Measurements from ENCODE around the gene GLUL. TPM values are rescaled to one million over a fixed set of nuclear protein-coding genes. Genes with fewer than 3 reads are reported as not detected.
"Not testable (repeated sequence)": the region's sequence is repeated elsewhere in the genome, so short reads cannot be mapped to it uniquely, and the experiment has no call there.

The GLUL gene
- total RNA-seq, 1 experiment from 2014 or later = 348 TPM

DNA sequence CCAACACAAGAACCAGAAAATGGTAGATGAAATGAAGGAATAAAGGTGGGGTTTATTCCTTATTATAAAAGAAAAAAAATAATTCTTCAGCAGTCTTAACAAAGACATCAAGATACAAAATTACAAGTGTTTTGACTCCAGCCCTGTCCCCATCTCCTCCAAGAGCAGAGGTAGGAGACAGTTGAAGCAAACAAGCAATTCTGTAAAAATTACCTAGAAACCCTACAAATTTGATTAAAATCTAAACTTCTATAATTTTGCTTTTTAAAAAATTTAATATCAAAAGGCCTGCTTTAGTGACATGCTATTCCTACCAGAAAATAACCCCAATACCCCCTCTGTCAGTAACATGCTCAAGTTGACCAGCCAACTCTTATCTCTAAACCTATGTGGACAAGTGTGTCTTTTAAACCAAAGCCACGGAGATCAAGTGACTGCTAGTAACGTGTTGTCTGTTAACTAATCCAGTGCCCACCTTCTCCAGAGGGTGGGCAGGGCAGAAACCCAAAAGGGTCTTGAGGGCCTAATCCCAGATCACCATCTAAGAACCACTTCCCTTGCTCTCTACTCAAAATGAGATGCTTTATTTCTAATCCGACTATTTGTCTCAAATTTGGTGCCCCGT lies 8.4 kb downstream of the GLUL start:
- BruUV-seq (replicated peaks) = TSS peak; percentile 2

DNA sequence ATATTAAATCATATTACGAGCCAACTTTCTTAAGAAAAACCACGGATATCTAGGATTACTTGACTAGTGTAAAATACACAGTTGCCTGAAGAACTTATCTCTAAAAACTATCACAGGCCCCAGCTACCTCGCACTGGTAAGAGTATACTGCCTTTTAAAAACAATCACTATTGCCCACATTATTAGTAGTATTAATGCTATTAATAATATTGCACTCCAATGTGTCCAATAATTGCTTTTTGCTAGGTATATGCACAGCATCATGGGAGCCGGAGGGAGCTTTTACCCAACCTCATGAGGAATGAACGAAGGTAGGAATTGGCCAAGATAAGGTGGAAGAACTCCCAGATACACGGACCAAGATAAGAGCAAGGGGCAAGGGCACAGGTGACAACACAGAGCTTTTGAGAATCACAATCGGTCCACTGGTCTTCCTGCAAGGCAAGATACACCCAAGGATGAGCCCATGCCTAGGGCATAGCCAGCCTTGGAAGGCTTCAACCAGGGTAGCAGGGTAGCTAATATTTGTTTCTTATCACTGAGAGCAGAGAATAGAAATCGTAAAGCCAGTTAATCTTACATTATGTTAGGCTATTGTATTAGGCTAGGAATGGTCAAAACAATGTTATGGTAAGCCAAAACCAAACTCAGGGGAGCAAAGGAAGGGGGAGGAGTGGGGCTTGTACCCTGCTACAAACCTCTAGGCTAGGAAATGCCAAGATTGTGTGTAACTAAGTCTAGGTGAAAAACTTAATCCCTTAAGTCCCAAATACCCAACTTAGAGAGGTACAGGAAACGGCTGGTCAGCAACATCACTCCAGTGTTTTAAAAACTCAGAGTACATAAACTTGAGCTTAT lies 9.4 kb downstream of the GLUL start:
- H3F3A ChIP-seq (ENCODE audit: insufficient read depth, low read depth) = peaks cover 24% of the 10 kb centered on the region
- H3K27ac ChIP-seq = no peak overlapping the region
- peaks cover 34% of the 10 kb centered on the region for H3K4me1 ChIP-seq (replicated peaks; ENCODE audit: insufficient read depth)
- no peak overlapping the region for H3K4me3 ChIP-seq
- H4K20me1 ChIP-seq (ENCODE audit: insufficient read depth) = no peaks in the 10 kb centered on the region
- H3K36me3 ChIP-seq (ENCODE audit: low read depth) = peaks cover 20% of the 10 kb centered on the region; the same call in 1 of the 2 replicates
- POLR2A ChIA-PET (ENCODE audit: unreplicated experiment) = no interaction called here
- no peaks in the 10 kb centered on the region for H3K27me3 ChIP-seq (ENCODE audit: insufficient read depth, low read depth)
- intact Hi-C loops (cut with micrococcal nuclease; ENCODE audit: unreplicated experiment) = loop anchor here (5.0 kb wide), 1 partner anchor 40 kb away; no protein-coding TSS in a partner anchor
- H3K9me3 ChIP-seq (ENCODE audit: insufficient read depth, low read depth) = no peaks in the 10 kb centered on the region
- no peaks in the 10 kb centered on the region for H3K9me2 ChIP-seq (ENCODE audit: insufficient read depth)
- no peaks in the 10 kb centered on the region for H3K79me2 ChIP-seq (ENCODE audit: low read depth)
- H3K4me2 ChIP-seq = no peak overlapping the region
- CTCF ChIA-PET = interaction anchor here (0.7 kb wide), 1 partner anchor 190 kb away, joined by 3 read pairs; no protein-coding TSS in a partner anchor
- no peak overlapping the region for H2AFZ ChIP-seq
- TF ChIP-seq, protein P1, sequence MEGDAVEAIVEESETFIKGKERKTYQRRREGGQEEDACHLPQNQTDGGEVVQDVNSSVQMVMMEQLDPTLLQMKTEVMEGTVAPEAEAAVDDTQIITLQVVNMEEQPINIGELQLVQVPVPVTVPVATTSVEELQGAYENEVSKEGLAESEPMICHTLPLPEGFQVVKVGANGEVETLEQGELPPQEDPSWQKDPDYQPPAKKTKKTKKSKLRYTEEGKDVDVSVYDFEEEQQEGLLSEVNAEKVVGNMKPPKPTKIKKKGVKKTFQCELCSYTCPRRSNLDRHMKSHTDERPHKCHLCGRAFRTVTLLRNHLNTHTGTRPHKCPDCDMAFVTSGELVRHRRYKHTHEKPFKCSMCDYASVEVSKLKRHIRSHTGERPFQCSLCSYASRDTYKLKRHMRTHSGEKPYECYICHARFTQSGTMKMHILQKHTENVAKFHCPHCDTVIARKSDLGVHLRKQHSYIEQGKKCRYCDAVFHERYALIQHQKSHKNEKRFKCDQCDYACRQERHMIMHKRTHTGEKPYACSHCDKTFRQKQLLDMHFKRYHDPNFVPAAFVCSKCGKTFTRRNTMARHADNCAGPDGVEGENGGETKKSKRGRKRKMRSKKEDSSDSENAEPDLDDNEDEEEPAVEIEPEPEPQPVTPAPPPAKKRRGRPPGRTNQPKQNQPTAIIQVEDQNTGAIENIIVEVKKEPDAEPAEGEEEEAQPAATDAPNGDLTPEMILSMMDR (conservative IDR thresholded peaks at IDR 0.05) = no peak
- TF ChIP-seq EZH2 (IDR thresholded peaks at IDR 0.05; ENCODE audit: low read depth) = no peak
- no peak for DNase-seq
- BruUV-seq (replicated peaks) = no TSS peak

More for the DNA sequence above, 8.4 kb downstream of the GLUL start:
- intact Hi-C loops (cut with micrococcal nuclease; ENCODE audit: unreplicated experiment) = loop anchor here (5.0 kb wide), 1 partner anchor 41 kb away; no protein-coding TSS in a partner anchor
- TF ChIP-seq, protein P1 (conservative IDR thresholded peaks at IDR 0.05) = no peak
- Histone ChIP-seq H3K27me3 (ENCODE audit: insufficient read depth, low read depth) (no peaks in the 10 kb centered on the region), H3K27ac (no peak overlapping the region), H2AFZ (no peak overlapping the region), H3K9me3 (ENCODE audit: insufficient read depth, low read depth) (no peaks in the 10 kb centered on the region), H3K4me1 (replicated peaks; ENCODE audit: insufficient read depth) (peaks cover 25% of the 10 kb centered on the region), H4K20me1 (ENCODE audit: insufficient read depth) (no peaks in the 10 kb centered on the region), H3K4me3 (no peak overlapping the region), H3F3A (ENCODE audit: insufficient read depth, low read depth) (peaks cover 24% of the 10 kb centered on the region), H3K79me2 (ENCODE audit: low read depth) (peaks cover 5% of the 10 kb centered on the region; the same call in 1 of the 2 replicates), H3K4me2 (no peak overlapping the region), H3K9me2 (ENCODE audit: insufficient read depth) (no peaks in the 10 kb centered on the region), H3K36me3 (ENCODE audit: low read depth) (peaks cover 29% of the 10 kb centered on the region; the same call in 1 of the 2 replicates)
- no peak for DNase-seq
- CTCF ChIA-PET = interaction anchor here (0.7 kb wide), 1 partner anchor 191 kb away, joined by 3 read pairs; no protein-coding TSS in a partner anchor
- POLR2A ChIA-PET (ENCODE audit: unreplicated experiment) = no interaction called here

DNA sequence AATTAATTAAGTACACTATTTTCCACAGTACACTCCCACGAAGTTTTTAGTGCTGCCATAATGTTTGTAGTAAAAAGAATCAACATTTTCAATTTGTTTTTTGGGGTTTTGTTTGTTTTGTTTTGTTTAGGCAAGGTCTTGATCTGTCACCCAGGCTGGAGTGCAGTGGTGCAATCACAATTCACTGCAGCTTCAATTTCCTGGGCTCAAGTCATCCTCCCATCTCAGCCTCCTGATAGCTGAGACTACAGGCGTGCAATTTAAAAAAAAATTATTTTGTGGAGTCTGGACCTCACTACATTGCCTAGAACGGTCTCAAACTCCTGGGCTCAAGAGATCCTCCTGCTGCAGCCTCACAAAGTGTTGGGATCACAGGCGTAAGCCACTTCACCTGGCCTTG lies 11.4 kb downstream of the GLUL start:
- ChIA-PET CTCF (no interaction called here), POLR2A (ENCODE audit: unreplicated experiment) (interaction anchor here (0.7 kb wide), 1 partner anchor 421 kb away, joined by 12 read pairs; no protein-coding TSS in a partner anchor)
- no peaks in the 10 kb centered on the region for H3K27me3 ChIP-seq (ENCODE audit: insufficient read depth, low read depth)
- H3K9me3 ChIP-seq (ENCODE audit: insufficient read depth, low read depth) = no peaks in the 10 kb centered on the region
- H3F3A ChIP-seq (ENCODE audit: insufficient read depth, low read depth) = peaks cover 28% of the 10 kb centered on the region
- peak overlapping the region; percentile 32 for H3K4me2 ChIP-seq
- H3K27ac ChIP-seq = peak overlapping the region; percentile 59
- no peaks in the 10 kb centered on the region for H3K79me2 ChIP-seq (ENCODE audit: low read depth)
- no peak for TF ChIP-seq EZH2 (IDR thresholded peaks at IDR 0.05; ENCODE audit: low read depth)
- TF ChIP-seq, protein P1 (conservative IDR thresholded peaks at IDR 0.05) = no peak
- H4K20me1 ChIP-seq (ENCODE audit: insufficient read depth) = no peaks in the 10 kb centered on the region
- intact Hi-C loops (cut with micrococcal nuclease; ENCODE audit: unreplicated experiment) = loop anchor here (5.0 kb wide), 1 partner anchor 38 kb away; no protein-coding TSS in a partner anchor
- no peak overlapping the region for H2AFZ ChIP-seq
- peak in 1 of 2 experiments; percentile 32 for DNase-seq
- peaks cover 43% of the 10 kb centered on the region for H3K4me1 ChIP-seq (replicated peaks; ENCODE audit: insufficient read depth)
- BruUV-seq (replicated peaks) = no TSS peak
- 0 out of 2 replicates have a peak, but pooled peaks cover 2% of the 10 kb centered on the region for H3K36me3 ChIP-seq (ENCODE audit: low read depth)
- H3K9me2 ChIP-seq (ENCODE audit: insufficient read depth) = no peaks in the 10 kb centered on the region
- no peak overlapping the region for H3K4me3 ChIP-seq

DNA sequence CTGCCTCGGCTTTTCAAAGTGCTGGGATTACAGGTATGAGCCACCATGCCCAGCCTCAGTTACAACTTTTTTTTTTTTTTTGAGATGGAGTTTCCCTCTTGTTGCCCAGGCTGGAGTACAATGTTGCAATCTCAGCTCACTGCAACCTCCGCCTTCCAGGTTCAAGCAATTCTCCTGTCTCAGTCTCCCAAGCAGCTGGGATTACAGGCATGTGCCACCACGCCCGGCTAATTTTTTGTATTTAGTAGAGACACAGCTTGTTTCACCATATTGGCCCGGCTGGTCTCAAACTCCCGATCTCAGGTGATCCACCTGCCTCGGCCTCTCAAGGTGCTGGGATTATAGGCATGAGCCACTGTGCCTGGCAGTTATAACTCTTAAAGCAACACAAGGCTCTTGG lies 11.8 kb downstream of the GLUL start:
- H3K27ac ChIP-seq = peak overlapping the region; percentile 59; the same call in 1 of the 2 replicates
- H3K9me2 ChIP-seq (ENCODE audit: insufficient read depth); DNase-seq; H3K27me3 ChIP-seq (ENCODE audit: insufficient read depth, low read depth); H3K4me3 ChIP-seq; H3K4me2 ChIP-seq; H2AFZ ChIP-seq; CTCF ChIA-PET; H3K36me3 ChIP-seq (ENCODE audit: low read depth); H3K9me3 ChIP-seq (ENCODE audit: insufficient read depth, low read depth); H4K20me1 ChIP-seq (ENCODE audit: insufficient read depth); BruUV-seq (replicated peaks); H3K79me2 ChIP-seq (ENCODE audit: low read depth): not testable (repeated sequence)
- POLR2A ChIA-PET (ENCODE audit: unreplicated experiment) = interaction anchor here (0.7 kb wide), 1 partner anchor 422 kb away, joined by 12 read pairs; no protein-coding TSS in a partner anchor
- intact Hi-C loops (cut with micrococcal nuclease; ENCODE audit: unreplicated experiment) = loop anchor here (5.0 kb wide), 1 partner anchor 37 kb away; no protein-coding TSS in a partner anchor
- peaks cover 28% of the 10 kb centered on the region for H3F3A ChIP-seq (ENCODE audit: insufficient read depth, low read depth)
- H3K4me1 ChIP-seq (replicated peaks; ENCODE audit: insufficient read depth) = peaks cover 43% of the 10 kb centered on the region

Measured in PC-9 (cell line).